Effector memory CD8-positive, alpha-beta T cell (primary cell): ENCODE data around the gene C1orf105.
"Not testable (repeated sequence)": the region's sequence is repeated elsewhere in the genome, so short reads cannot be mapped to it uniquely, and the experiment has no call there.

Source experiments
- ATAC-seq: fragments of 150-1000 bp; cut with Tn5 transposase; replicated peaks from 2 replicates; pipeline ENCODE4 v1.10.0; 2021; ENCODE audit warnings: mild to moderate bottlenecking, moderate library complexity
- DNase-seq, 3 experiments: peaks; one replicate each; pipeline ENCODE4 v3.0.0; 2021
- H3K27ac Mint-ChIP-seq, 2 donors: one replicate each; pipeline ENCODE4 v1.8.0; 2022; ENCODE audit warnings: mild to moderate bottlenecking in 2 of 2, mixed read lengths in 2 of 2, moderate library complexity in 2 of 2
- H3K27me3 Mint-ChIP-seq, 2 donors: one replicate each; pipeline ENCODE4 v1.8.0; 2022; ENCODE audit warnings: mixed read lengths in 2 of 2
- H3K36me3 Mint-ChIP-seq: one replicate; pipeline ENCODE4 v1.8.0; 2022; ENCODE audit warnings: mild to moderate bottlenecking, moderate library complexity, mixed read lengths; ENCODE audit not compliant: insufficient read depth
- H3K4me1 Mint-ChIP-seq, 2 donors: one replicate each; pipeline ENCODE4 v1.8.0; 2022; ENCODE audit warnings: low read depth in 2 of 2, mixed read lengths in 2 of 2
- H3K4me3 Mint-ChIP-seq, 2 donors: one replicate each; pipeline ENCODE4 v1.8.0; 2022; ENCODE audit warnings: mild to moderate bottlenecking in 2 of 2, mixed read lengths in 2 of 2, moderate library complexity in 2 of 2
- H3K9me3 Mint-ChIP-seq, 2 donors: one replicate each; pipeline ENCODE4 v1.8.0; 2022; ENCODE audit warnings: mixed read lengths in 2 of 2

Gene C1orf105

DNA sequence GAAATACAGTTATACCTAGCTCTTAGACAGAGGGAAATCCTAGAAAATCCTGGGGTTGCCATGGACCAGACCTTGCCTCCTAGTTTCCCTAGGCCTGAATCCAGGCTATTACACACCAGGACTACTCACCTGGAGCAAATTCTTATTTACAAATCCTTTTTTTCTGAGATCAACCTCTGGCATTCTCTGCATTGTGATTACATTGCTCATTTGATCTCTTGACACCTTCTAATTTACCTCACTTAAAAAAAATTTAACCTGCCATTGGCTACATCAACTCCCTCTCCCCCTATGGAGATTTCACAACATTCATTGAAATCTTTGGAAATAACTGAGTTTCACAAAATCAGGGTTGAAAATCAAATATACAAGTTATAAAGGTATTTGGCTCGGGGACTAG lies 2.9 kb upstream of the C1orf105 start:
- Mint-ChIP-seq H3K9me3 (no peaks in the 10 kb centered on the region), H3K4me1 (no peaks in the 10 kb centered on the region), H3K27me3 (no peaks in the 10 kb centered on the region), H3K27ac (peak overlapping the region in 1 of 2 donors; percentile 29), H3K4me3 (no peak overlapping the region), H3K36me3 (no peaks in the 10 kb centered on the region)
- DNase-seq (no peak), ATAC-seq (no peak)

GRCh38 chr1:172421974-172422604 lies 1.6 kb downstream of the C1orf105 start:
- no peak for ATAC-seq
- no peak for DNase-seq
- H3K27ac Mint-ChIP-seq, result peak overlapping the region in 1 of 2 donors; percentile 32
- no peak overlapping the region for H3K4me3 Mint-ChIP-seq
- no peaks in the 10 kb centered on the region for H3K27me3 Mint-ChIP-seq
- no peaks in the 10 kb centered on the region for H3K9me3 Mint-ChIP-seq
- no peaks in the 10 kb centered on the region for H3K4me1 Mint-ChIP-seq
- H3K36me3 Mint-ChIP-seq, result no peaks in the 10 kb centered on the region

- no peak for ATAC-seq
- no peak overlapping the region for H3K4me3 Mint-ChIP-seq
- DNase-seq, result no peak
- no peaks in the 10 kb centered on the region for H3K9me3 Mint-ChIP-seq
- no peaks in the 10 kb centered on the region for H3K36me3 Mint-ChIP-seq
- H3K4me1 Mint-ChIP-seq, result no peaks in the 10 kb centered on the region
- no peaks in the 10 kb centered on the region for H3K27me3 Mint-ChIP-seq
- H3K27ac Mint-ChIP-seq, result no peak overlapping the region
Observed at GRCh38 chr1:172423336-172423735, 2.9 kb downstream of the C1orf105 start.

- no peaks in the 10 kb centered on the region for H3K9me3 Mint-ChIP-seq
- no peaks in the 10 kb centered on the region for H3K36me3 Mint-ChIP-seq
- H3K4me1 Mint-ChIP-seq, result peaks cover 1 to 5% of the 10 kb centered on the region in 2 donors
- no peak overlapping the region for H3K4me3 Mint-ChIP-seq
- no peaks in the 10 kb centered on the region for H3K27me3 Mint-ChIP-seq
- no peak for DNase-seq
- H3K27ac Mint-ChIP-seq, result no peak overlapping the region
- ATAC-seq, result no peak
Observed at GRCh38 chr1:172425339-172425738, 4.9 kb downstream of the C1orf105 start.

DNA sequence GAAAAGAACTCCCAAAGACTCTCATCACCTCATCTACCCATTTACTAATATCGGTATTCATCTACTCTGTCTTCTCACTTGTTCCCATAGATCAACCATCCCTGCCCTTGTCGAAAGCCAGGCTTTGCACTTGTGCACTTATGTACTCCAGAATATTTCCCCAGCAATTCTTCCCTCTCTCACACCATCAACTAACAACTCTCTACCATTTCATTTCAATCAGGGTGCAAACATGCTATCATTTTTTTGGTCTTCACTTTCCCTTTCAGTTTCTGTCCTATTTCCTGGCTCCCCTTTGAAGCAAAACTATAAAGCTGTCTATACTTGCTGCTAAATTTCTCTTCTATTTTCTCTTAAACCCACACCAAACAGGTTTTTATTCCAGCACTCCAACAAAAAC lies 6.7 kb downstream of the C1orf105 start:
- ATAC-seq, result peak; percentile 44
- Mint-ChIP-seq H3K27me3 (no peaks in the 10 kb centered on the region), H3K36me3 (no peaks in the 10 kb centered on the region), H3K4me1 (peaks cover 1 to 5% of the 10 kb centered on the region in 2 donors), H3K27ac (no peak overlapping the region), H3K9me3 (no peaks in the 10 kb centered on the region), H3K4me3 (no peak overlapping the region)
- DNase-seq, result no peak

DNA sequence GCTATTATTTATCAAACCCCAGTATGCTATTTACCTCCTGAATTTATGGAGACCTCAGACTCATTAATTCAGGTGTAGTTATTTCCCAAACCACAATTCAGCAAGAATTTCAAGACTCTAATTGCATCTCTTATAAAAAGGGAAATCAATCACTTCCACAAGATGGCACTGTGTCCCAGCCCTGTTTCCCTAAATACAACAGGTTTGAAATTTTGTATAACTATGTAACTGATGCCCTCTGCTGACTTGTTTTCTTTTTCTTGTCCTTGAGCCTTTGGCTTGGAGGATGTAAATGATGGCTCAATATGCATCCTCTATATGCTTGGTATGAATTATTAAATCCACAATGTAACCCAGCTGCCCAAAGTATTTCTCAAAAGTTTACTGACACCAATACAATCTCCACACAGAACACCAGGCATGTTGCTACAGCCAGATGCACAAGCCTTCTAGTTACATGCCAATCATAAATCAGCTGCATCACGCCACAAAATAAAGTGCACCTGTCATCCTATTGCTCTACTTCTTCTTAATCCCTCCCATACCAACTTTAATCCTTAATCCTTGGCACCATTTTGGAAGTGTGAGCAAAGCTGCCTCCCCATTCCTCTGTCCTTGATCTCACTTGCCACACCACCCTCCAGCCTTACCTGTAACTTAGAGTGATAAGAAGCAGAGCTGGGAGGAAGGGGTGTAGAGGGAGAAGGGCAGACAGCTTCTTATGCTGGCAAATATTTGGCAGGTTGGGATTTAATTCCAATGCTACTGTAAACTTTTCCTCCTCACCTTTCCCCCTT lies 9.0 kb downstream of the C1orf105 start:
- no peak overlapping the region for H3K27ac Mint-ChIP-seq
- H3K27me3 Mint-ChIP-seq, result no peaks in the 10 kb centered on the region
- peak; percentile 14 to 26 (median 26) for DNase-seq
- no peak overlapping the region for H3K4me3 Mint-ChIP-seq
- H3K4me1 Mint-ChIP-seq, result peaks cover 6 to 17% of the 10 kb centered on the region in 2 donors
- no peaks in the 10 kb centered on the region for H3K36me3 Mint-ChIP-seq
- no peaks in the 10 kb centered on the region for H3K9me3 Mint-ChIP-seq
- peak; percentile 72 for ATAC-seq

- ATAC-seq, result no peak
- H3K4me1 Mint-ChIP-seq, result peaks cover 7 to 19% of the 10 kb centered on the region in 2 donors
Observed at GRCh38 chr1:172430128-172430454, 9.6 kb downstream of the C1orf105 start.

DNA sequence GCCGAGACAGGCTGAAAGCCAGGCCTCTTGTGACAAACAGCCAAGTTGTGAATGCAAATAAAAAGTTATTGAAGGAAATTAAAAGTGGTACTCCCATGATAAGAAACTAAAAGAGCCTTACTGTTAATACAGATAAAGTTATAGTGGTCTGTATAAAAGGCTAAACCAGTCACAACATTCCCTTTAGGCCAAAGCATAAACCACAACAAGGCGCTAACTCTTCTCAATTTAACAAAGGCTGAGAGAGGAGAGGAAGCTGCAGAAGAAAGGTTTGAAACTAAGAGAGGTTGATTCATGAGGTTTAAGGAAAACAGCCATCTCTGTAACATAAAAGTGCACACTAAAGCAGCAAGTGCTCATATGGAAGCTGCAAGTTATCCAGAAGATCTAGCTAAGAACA lies 10.7 kb downstream of the C1orf105 start:
- Mint-ChIP-seq H3K27ac (no peak overlapping the region), H3K4me3 (no peak overlapping the region), H3K4me1 (peaks cover 7 to 28% of the 10 kb centered on the region in 2 donors), H3K27me3 (no peaks in the 10 kb centered on the region), H3K36me3 (no peaks in the 10 kb centered on the region), H3K9me3 (no peaks in the 10 kb centered on the region)
- ATAC-seq (no peak), DNase-seq (no peak)

More at GRCh38 chr1:172430128-172430454, 9.6 kb downstream of the C1orf105 start:
- Mint-ChIP-seq H3K36me3 (no peaks in the 10 kb centered on the region), H3K9me3 (no peaks in the 10 kb centered on the region), H3K4me3 (no peak overlapping the region), H3K27ac (no peak overlapping the region), H3K27me3 (no peaks in the 10 kb centered on the region)
- no peak for DNase-seq

GRCh38 chr1:172431721-172432192 lies 11.3 kb downstream of the C1orf105 start:
- Mint-ChIP-seq H3K27ac (no peak overlapping the region), H3K4me1 (peaks cover 7 to 28% of the 10 kb centered on the region in 2 donors), H3K4me3 (no peak overlapping the region), H3K9me3 (no peaks in the 10 kb centered on the region), H3K27me3 (no peaks in the 10 kb centered on the region), H3K36me3 (no peaks in the 10 kb centered on the region)
- ATAC-seq (no peak), DNase-seq (no peak)

GRCh38 chr1:172437183-172437582 lies 16.7 kb downstream of the C1orf105 start:
- H3K36me3 Mint-ChIP-seq, H3K27me3 Mint-ChIP-seq, H3K27ac Mint-ChIP-seq, H3K4me3 Mint-ChIP-seq, DNase-seq, H3K9me3 Mint-ChIP-seq, ATAC-seq: not testable (repeated sequence)
- H3K4me1 Mint-ChIP-seq, result peaks cover 24 to 43% of the 10 kb centered on the region in 2 donors

DNA sequence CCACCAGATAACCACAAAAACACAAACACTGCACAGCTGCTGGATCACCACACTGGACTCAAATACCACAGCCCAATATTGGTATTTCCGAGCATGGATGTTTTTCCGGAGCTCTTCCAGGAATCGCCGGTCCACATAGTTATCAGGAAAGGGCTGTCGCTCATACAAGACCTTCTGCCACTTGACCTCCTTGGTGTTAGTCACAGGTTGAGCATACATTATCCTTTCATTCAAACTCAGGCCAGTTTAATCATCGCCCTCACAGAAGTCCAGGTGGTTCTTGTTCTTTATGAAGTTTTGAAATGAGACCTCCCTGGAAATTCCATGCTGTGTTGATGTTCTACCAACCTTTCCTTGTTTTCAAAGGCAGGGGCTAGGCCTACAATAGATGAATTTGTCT lies 21.9 kb downstream of the C1orf105 start:
- Mint-ChIP-seq H3K36me3 (peaks cover 6% of the 10 kb centered on the region), H3K27me3 (no peaks in the 10 kb centered on the region), H3K4me3 (peak overlapping the region in 1 of 2 donors; percentile 94), H3K9me3 (no peaks in the 10 kb centered on the region), H3K27ac (peak overlapping the region in 1 of 2 donors; percentile 53), H3K4me1 (peaks cover 31 to 38% of the 10 kb centered on the region in 2 donors)
- DNase-seq, result no peak
- ATAC-seq, result no peak

DNA sequence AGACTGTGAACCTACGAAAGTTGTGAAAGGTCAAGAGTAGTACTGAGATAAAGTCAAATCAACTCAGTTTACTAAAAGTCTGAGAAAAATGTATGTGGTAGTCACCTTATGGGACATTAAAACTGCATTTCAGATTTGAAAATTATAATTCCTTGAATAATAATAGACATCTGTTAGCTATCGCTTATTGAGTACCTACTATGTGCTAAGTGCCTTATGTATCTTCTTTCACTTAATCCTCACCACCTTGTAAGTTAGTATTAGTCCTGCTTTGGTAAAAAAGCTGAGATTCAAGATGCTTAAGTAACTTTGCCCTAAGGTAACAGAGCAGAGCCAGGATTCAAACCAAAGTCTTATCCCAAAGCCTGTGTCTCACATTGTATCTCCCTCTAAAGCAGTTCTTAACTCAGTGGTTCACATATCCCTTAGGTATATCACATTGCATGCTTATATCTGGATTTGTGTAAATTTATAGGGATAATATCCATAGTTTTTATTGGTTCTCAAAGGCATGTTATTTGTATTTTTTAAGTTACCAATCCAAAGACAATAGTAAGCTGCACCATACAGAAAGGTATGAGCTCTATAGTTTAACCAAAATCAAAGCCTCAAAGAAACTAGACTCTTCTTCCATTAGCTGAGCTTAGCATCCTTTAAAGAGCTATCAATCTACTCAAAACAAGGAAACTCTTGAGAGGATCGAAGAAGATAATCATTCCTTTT lies 22.5 kb downstream of the C1orf105 start:
- Mint-ChIP-seq H3K36me3 (peaks cover 6% of the 10 kb centered on the region), H3K27me3 (no peaks in the 10 kb centered on the region), H3K4me1 (peaks cover 31 to 38% of the 10 kb centered on the region in 2 donors), H3K4me3 (peak overlapping the region; percentile 93 to 94), H3K27ac (peak overlapping the region; percentile 94 to 96), H3K9me3 (no peaks in the 10 kb centered on the region)
- DNase-seq, result no peak
- ATAC-seq, result peak; percentile 2

DNA sequence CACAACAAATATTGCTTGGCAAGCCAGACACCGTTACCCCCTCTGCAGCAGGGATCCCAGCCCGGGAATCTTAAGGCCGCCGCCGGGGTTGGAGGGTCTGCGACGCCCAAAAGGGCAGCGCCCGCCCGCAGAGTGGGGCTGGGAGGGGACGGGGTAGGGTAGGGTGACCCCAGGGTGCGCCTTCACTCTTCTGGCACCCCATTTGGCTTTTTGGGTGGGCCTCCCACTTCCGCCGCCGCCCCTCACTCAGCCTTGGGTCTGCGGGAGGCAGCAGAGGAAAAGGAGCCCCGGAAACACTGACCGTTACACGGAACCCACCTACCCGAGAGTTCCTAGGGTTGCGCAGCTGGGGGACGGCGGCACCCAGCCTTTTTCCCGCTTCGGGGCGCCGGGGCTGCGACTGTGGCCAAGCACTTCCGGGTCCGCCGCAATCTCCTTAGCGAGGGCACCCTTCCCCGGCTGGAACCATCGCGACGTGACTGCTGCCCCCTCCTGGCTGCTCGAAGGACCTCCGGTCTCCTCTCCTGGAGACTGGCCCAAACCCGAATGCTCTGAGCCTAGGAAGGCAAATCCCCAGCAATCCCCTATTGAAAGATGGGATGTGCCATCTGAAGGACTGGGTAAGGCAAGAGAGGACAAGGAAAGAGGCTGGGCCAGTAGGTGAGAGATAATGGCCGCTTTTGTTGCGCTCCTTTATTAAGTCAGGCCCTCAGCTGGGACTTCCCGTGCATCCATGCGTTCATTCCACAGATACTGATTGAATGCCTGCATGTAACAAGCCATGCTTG lies 23.4 kb downstream of the C1orf105 start, which contains the start of gene PIGC:
PIGC (minus strand) TSS at position 404 of the 788 bp plus-strand sequence. CDS start 1,447 bp downstream, outside the sequence.
- H3K27ac Mint-ChIP-seq, result peak within 1 kb of the TSS; percentile 94 to 96
- DNase-seq (peak; percentile 89 to 90 (median 90)), ATAC-seq (peak; percentile 99)
- H3K4me3 Mint-ChIP-seq, result peak within 1 kb of the TSS; percentile 93 to 94
- no peaks in the 10 kb centered on the region for H3K27me3 Mint-ChIP-seq
- H3K9me3 Mint-ChIP-seq, result no peaks in the 10 kb centered on the region
- peaks cover 31 to 38% of the 10 kb centered on the region in 2 donors for H3K4me1 Mint-ChIP-seq
- peaks cover 6% of the 10 kb centered on the region for H3K36me3 Mint-ChIP-seq
